ENCODE measurements around the gene SCARB2.

DNA sequence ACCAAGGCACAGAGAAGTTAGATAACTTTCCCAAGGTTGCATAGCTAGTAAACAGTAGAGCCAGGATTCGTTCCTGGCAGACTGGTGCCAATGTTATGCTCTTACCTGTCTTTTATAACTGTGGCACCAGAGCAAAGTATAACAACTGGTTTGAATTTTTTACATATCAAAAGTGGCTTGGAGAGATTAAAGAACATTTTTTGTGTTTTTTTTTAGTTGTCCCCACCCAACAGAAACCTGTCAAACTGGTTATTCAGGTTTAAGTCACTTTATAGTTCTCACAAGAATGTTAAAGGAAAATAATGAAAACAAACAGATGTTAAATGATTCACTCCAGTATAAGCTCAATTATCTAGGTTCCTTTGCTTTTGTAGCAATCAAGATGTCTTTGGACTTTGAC, 22.3 kb upstream of the SCARB2 start:
- no peak for TF ChIP-seq POLR2A (IDR thresholded peaks at IDR 0.05)
- no peak for TF ChIP-seq EP300 (IDR thresholded peaks at IDR 0.05)

All from sigmoid colon (tissue), 4 donors.